ENCODE measurements around the gene CENPS. TPM values are rescaled to one million over a fixed set of nuclear protein-coding genes. Genes with fewer than 3 reads are reported as not detected.

Gene CENPS
- total RNA-seq, result 11.2 and 25.0 TPM in 2 replicates

- H3K4me3 ChIP-seq (ENCODE audit: low read depth, low read length), result peak within 1 kb of the TSS; percentile 97
- DNase-seq (ENCODE audit: low read depth), result no peak
- peak; percentile 77 for TF ChIP-seq CTCF (conservative IDR thresholded peaks at IDR 0.05; ENCODE audit: low read depth, low read length)
Observed at GRCh38 chr1:10430216-10431069, at the start of gene CENPS. Gene CENPS, plus strand, starts transcription at chr1:10430433. Its CDS starts 85 bp downstream, at chr1:10430518.

- TF ChIP-seq CTCF (conservative IDR thresholded peaks at IDR 0.05; ENCODE audit: low read depth, low read length), result no peak
- no peak for DNase-seq (ENCODE audit: low read depth)
Observed at GRCh38 chr1:10380594-10381275, 49.5 kb upstream of the CENPS start.

GRCh38 chr1:10383630-10384029 is 46.6 kb upstream of the CENPS start:
- TF ChIP-seq CTCF (conservative IDR thresholded peaks at IDR 0.05; ENCODE audit: low read depth, low read length), result no peak
- no peak overlapping the region for H3K4me3 ChIP-seq (ENCODE audit: low read depth, low read length)
- DNase-seq (ENCODE audit: low read depth), result no peak

More at GRCh38 chr1:10380594-10381275, 49.5 kb upstream of the CENPS start:
- no peak overlapping the region for H3K4me3 ChIP-seq (ENCODE audit: low read depth, low read length)

GRCh38 chr1:10384219-10384618 is 46.0 kb upstream of the CENPS start:
- DNase-seq (ENCODE audit: low read depth), result no peak
- H3K4me3 ChIP-seq (ENCODE audit: low read depth, low read length), result no peak overlapping the region
- TF ChIP-seq CTCF (conservative IDR thresholded peaks at IDR 0.05; ENCODE audit: low read depth, low read length), result no peak

GRCh38 chr1:10386761-10387676 is 43.2 kb upstream of the CENPS start:
- H3K4me3 ChIP-seq (ENCODE audit: low read depth, low read length), result no peak overlapping the region

More at GRCh38 chr1:10386761-10387676, 43.2 kb upstream of the CENPS start:
- no peak for DNase-seq (ENCODE audit: low read depth)
- no peak for TF ChIP-seq CTCF (conservative IDR thresholded peaks at IDR 0.05; ENCODE audit: low read depth, low read length)
